T-helper 2 cell treated with Interferon-gamma antibody and Interleukin-4, amounts not matched to agents 100 ng/mL and 5 ng/mL, for 36 hours (primary cell): ENCODE data around the gene KEAP1. TPM values are rescaled to one million over a fixed set of nuclear protein-coding genes. Genes with fewer than 3 reads are reported as not detected.
"Not testable (repeated sequence)": the region's sequence is repeated elsewhere in the genome, so short reads cannot be mapped to it uniquely, and the experiment has no call there.

Source experiments
- intact Hi-C: fragments of 100-400 bp; cut with micrococcal nuclease; formaldehyde crosslinking; loops from one replicate; pipeline ENCODE4 v1.15.1; 2023
- total RNA-seq: library from RNA; stranded (reverse); gene quantifications from 2 replicates; pipeline ENCODE4 v1.2.3, GENCODE V29; 2022

Gene KEAP1
- total RNA-seq, 1 donor from 2014 or later: 98.7 TPM

DNA sequence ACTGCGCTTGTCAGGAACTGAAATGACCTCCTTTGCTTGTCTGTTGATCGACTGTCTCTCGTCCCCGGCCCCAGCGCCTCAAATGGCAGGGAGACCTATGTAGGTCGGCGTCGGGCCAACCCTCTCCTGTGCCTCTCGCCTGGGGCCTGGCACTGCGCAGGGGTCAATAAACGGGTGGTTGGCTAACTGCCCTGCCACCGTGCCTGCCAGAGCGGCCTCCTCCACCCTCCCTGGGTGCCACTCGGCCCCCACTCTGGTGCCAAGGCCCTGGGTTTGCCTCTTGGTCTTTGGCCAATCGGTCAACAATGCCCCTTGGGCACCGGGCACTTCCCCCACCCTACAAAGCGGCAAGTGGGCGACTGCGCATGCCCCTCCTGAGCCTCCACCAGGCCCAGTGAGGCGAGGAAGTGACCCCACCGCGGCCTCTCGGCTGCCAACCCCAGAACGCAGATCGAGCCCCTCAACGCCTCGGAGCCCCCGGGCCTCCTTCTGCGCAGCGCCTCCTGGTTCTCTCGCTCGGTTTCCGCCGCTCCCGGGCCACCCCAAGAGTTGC lies 1.1 kb downstream of the KEAP1 start:
- intact Hi-C loops: loop anchor here (2.0 to 5.0 kb wide), 5 partner anchors 23 to 150 kb away; partner anchors contain the start of genes CDKN2D, ILF3 and PDE4A

DNA sequence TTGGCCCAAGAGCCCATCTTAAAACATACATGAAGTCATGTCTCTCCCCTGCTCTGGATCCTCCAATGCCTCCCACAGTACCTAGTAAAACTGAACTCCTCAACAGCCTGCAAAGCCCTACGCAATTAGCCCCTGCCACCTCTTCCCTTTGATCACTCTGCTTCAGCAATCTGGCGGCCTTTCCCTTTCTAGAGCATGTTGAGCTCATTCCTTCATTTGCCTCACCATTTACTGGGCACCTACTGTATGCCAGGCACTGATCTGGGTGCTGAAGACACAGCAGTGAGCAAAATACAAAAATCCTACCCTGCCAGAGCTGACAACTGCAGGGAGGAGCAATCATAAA lies 2.9 kb downstream of the KEAP1 start:
- intact Hi-C loops: loop anchor here (5.0 kb wide), 3 partner anchors 52 to 152 kb away; partner anchors contain the start of genes ILF3 and PDE4A

DNA sequence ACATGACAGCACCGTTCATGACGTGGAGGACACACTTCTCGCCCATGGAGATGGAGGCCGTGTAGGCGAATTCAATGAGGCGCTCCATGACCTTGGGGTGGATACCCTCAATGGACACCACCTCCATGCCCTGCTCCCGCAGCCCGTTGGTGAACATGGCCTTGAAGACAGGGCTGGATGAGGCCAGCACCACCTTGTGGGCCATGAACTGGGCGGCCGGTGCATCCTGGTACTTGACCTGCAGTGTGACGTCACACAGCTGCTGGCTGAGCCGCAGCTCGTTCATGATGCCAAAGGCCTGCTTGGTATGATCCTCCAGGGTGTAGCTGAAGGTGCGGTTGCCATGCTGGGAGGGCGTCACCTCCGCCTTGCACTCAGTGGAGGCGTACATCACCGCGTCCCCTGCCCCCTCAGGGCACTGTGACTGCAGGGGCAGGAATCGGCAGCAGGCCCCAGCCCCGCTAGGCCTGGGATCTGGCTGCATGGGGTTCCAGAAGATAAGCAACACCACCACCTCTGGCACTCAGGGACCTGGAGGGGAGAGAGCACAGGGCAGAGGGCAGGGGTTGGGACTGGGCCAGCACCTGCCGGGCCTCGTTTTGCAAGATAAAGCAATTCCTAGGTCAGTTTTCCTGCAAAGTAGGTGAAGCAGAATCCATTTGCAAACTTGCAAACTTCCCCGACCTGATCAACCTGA lies 3.5 kb downstream of the KEAP1 start:
- intact Hi-C loops: loop anchor here (5.0 kb wide), 3 partner anchors 53 to 153 kb away; partner anchors contain the start of genes ILF3 and PDE4A

DNA sequence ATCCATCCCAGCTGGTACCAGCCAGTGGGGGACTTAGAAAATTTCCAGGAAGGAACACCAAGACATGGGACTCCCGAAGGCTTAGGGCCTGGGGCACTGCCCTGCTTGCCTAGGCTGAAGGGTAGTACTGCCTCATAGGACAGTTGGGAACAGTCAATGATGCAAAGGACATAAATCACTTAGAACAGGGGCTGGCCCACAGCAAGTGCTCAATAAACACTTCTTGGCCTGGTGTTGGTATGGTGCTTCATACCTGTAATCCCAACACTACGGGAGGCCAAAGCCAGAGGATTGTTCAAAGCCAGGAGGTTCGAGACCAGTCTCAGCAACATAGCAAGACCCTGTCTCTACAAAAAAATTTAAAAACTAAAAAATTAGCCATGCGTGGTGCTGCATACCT lies 5.8 kb downstream of the KEAP1 start:
- intact Hi-C loops: no loop called here

DNA sequence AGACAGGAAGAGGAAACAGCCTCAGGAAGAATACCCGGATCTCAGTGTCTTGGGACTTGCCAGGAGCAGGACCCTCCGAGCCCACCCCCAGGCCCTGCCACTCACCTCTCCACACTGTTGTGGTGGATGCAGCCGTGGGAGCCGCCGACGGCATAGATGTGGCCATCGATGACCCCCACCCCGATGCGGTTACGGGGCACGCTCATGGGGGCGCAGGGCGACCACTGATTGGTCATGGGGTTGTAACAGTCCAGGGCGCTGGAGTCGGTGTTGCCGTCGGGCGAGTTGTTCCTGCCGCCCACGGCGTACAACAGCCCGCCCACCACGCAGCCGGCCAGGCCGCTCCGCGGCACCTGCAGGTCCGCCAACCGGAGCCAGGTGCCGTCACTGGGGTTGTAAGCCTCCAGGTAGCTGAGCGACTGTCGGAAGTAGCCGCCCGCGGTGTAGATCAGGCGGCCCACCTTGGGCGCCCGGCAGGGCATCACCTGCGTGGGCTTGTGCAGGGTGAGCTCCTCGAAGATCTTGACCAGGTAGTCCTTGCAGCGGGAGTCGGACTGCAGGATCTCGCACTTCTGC lies 11.6 kb downstream of the KEAP1 start:
- intact Hi-C loops: no loop called here

- intact Hi-C loops: no loop called here
Observed at GRCh38 chr19:10486551-10486950, 16.6 kb downstream of the KEAP1 start.

DNA sequence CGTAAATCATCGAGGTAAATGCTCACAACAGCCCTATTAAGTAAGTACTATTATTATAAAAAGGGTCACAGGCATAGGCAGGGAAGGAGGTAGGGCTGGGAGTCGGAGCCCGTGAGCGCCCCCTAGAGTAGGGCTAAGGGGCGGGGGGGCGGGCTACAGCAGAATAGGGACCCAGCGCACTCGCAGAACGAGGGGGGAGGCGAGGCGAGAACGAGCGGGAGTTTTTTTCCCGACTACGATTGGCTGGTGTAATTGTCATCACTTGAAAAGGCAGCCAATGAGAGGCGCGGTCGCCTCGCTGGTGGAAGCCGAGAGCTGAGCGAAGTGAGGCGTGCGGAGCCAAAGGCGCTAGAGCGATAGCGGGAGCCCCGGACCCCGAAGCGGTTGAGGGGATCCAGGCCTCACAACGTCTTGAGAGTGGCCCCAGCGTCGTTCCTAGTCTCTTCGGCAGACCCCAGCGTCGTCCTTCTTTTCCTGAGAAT lies 24.2 kb downstream of the KEAP1 start:
- intact Hi-C loops: loop anchor here (2.0 to 10.0 kb wide), 4 partner anchors 24 to 216 kb away; partner anchors contain the start of genes CDC37, CDKN2D, KEAP1 and KRI1

- intact Hi-C loops: loop anchor here (2.0 to 10.0 kb wide), 4 partner anchors 24 to 216 kb away; partner anchors contain the start of genes CDC37, CDKN2D, KEAP1 and KRI1
Observed at GRCh38 chr19:10478476-10478875, 24.7 kb downstream of the KEAP1 start.

DNA sequence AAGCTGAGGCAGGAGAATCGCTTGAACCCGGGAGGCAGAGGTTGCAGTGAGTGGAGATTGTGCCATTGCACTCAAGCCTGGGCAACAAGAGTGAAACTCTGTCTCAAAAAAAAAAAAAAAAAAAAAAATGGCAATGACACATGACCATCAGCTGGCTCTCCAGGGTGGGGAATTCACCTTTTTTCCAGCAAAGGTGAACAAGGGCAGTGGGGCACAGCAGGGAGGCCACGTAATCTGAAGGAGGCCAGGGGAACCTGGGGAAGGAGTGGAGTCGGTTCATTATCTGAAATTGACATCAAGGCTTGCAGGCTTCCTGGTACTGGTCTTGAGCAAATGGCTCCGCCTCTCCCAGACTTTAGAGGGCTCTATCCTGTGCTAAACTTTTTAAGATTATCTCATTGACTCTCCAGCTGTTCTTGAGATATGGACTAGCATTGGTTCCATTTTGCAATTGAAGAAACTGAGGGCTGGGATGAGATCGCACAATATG lies 28.1 kb downstream of the KEAP1 start:
- intact Hi-C loops: loop anchor here (5.0 to 10.0 kb wide), 3 partner anchors 73 to 220 kb away; partner anchors contain the start of genes CDC37, CDKN2D and KRI1

- intact Hi-C loops: loop anchor here (10.0 kb wide), 1 partner anchor 222 kb away; no protein-coding TSS in a partner anchor
Observed at GRCh38 chr19:10473192-10473591, 30.0 kb downstream of the KEAP1 start.

DNA sequence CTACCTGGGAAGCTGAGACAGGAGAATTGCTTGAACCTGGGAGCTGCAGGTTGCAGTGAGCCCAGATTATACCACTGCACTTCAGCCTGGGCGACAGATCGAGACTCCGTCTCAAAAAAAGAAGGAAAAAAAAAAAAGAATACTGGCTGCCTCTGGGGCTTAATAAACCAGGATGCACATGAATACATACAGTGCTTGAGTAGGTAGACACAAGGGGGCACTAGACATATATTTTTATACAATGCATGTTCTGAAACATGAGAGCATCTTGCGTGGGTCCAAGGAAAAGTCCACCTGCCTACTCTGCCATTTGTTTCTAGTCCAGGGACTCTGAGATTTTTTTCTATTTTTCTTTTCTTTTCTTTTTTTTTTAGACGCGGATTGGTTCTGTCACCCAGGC lies 31.2 kb downstream of the KEAP1 start:
- intact Hi-C loops: loop anchor here (10.0 kb wide), 1 partner anchor 223 kb away; no protein-coding TSS in a partner anchor

DNA sequence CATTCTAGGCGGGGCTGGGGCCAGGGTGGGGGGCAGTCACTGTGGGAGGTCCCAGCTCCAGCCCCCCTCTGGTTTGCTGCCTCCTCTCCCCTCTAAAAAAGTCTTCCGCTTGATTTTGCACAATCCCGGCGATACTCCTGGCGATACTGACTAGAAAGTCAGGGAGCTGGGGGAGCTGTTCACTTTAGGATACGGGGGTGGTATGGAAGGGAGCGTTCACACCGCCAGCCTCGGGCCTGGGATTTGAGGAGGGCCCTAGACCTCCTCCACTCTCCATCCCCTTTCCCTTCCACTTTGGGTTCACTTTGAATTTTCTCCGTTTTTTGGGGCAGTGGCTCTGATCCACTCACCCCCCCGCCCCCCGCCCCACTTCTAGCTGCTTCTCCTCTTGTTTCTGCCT lies 35.0 kb downstream of the KEAP1 start:
- intact Hi-C loops: no loop called here

- intact Hi-C loops: no loop called here
Observed at GRCh38 chr19:10467104-10467706, 36.0 kb downstream of the KEAP1 start.

- intact Hi-C loops: no loop called here
Observed at GRCh38 chr19:10464456-10464855, 38.7 kb downstream of the KEAP1 start.

GRCh38 chr19:10462557-10462956 lies 40.6 kb downstream of the KEAP1 start:
- intact Hi-C loops: no loop called here

- intact Hi-C loops: not testable (repeated sequence)
Observed at GRCh38 chr19:10462042-10462441, 41.1 kb downstream of the KEAP1 start.

- intact Hi-C loops: loop anchor here (1.0 kb wide), 1 partner anchor 108 kb away; no protein-coding TSS in a partner anchor
Observed at GRCh38 chr19:10461047-10461949, 41.9 kb downstream of the KEAP1 start.

GRCh38 chr19:10460714-10461046 lies 42.5 kb downstream of the KEAP1 start:
- intact Hi-C loops: loop anchor here (1.0 kb wide), 1 partner anchor 109 kb away; no protein-coding TSS in a partner anchor

DNA sequence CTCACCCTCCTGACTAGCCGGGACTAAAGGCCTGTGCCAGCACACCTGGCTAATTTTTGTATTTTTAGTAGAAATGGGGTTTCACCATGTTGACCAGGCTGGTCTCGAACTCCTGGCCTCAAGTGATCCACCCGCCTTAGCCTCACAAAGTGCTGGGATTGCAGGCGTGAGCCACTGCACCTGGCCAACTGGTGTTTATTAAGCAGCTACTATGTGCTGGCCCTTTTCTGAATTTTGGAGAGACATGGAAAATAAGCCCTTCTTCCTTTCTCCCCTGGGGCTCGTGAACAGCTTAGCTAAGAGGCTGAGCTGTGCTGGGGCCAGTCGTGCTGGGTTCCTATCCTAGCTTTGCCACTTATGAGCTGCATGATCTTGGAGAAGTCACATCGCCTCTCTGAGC lies 44.4 kb downstream of the KEAP1 start:
- intact Hi-C loops: not testable (repeated sequence)

DNA sequence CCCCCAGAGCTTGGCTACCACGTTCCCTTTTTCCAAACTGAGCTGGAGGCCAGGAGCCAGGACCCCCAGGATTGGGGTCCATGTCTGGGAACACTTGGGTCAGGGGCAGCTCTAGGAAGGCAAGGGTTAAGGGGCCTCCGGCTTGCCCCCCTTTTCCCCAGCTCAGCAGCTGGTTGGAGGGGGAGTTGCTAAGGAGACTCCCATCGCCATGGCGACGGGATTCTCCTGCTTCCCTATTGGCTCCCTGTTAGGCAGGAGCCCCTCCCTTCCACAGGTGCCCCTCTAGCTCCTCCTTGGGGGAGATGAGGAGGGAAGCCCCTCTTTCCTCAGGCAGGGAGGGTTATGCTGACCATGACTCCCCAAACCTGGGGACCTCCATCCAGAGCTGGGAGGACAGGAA lies 48.9 kb downstream of the KEAP1 start:
- intact Hi-C loops: no loop called here
